Fibroblast of lung (primary cell): Measurements from ENCODE around the gene BMP4. TPM values are rescaled to one million over a fixed set of nuclear protein-coding genes. Genes with fewer than 3 reads are reported as not detected.

Experiments
- DNase-seq, 2 donors: peaks; one replicate each; pipeline versions ENCODE4 v3.0.0 to v3.0.0-alpha.2; 2010; ENCODE audit warnings: low read depth in 2 of 2
- H2AFZ ChIP-seq: 2 replicates; pipeline ENCODE4 v1.5.1; 2012; ENCODE audit warnings: low read length, control low read depth, inconsistent platforms
- H3K27ac ChIP-seq: 2 replicates; pipeline ENCODE4 v1.5.1; 2011; ENCODE audit warnings: low read length, control low read depth; ENCODE audit not compliant: insufficient read depth
- H3K27me3 ChIP-seq: 2 replicates; pipeline ENCODE4 v1.5.1; 2011; ENCODE audit warnings: mild to moderate bottlenecking, low read length; ENCODE audit not compliant: control insufficient read depth, insufficient read depth
- H3K36me3 ChIP-seq: 2 replicates; pipeline ENCODE4 v1.5.1; 2011; ENCODE audit warnings: low read length; ENCODE audit not compliant: control insufficient read depth, insufficient read depth
- H3K4me1 ChIP-seq: 2 replicates; pipeline ENCODE4 v1.5.1; 2011; ENCODE audit warnings: low read length; ENCODE audit not compliant: control insufficient read depth, insufficient read depth; ENCODE audit errors: extremely low read depth
- H3K4me2 ChIP-seq: 2 replicates; pipeline ENCODE4 v1.5.1; 2011; ENCODE audit warnings: low read length, control low read depth; ENCODE audit not compliant: insufficient read depth; ENCODE audit errors: extremely low read depth
- H3K4me3 ChIP-seq, 4 experiments: fragments of 200-600 bp in 1 of 4; sonication (generic) in 1 of 4; replicated peaks in 1 of 4; 2 replicates each; pipeline ENCODE4 v1.5.1; 2011 to 2016; ENCODE audit warnings: low read length in 4 of 4, low read depth in 3 of 4, mild to moderate bottlenecking in 3 of 4, control low read depth in 2 of 4, inconsistent platforms in 1 of 4, mixed read lengths in 1 of 4; ENCODE audit not compliant: insufficient read depth in 1 of 4; ENCODE audit errors: control extremely low read depth in 1 of 4
- H3K79me2 ChIP-seq: 2 replicates; pipeline ENCODE4 v1.5.1; 2012; ENCODE audit warnings: mild to moderate bottlenecking, low read length, inconsistent platforms; ENCODE audit not compliant: control insufficient read depth, insufficient read depth
- H3K9ac ChIP-seq: 2 replicates; pipeline ENCODE4 v1.5.1; 2011; ENCODE audit warnings: mild to moderate bottlenecking, low read length, control low read depth; ENCODE audit not compliant: insufficient read depth
- H3K9me3 ChIP-seq: 2 replicates; pipeline ENCODE4 v1.5.1; 2012; ENCODE audit warnings: low read depth, low read length; ENCODE audit not compliant: control insufficient read depth, insufficient read depth
- H4K20me1 ChIP-seq: 2 replicates; pipeline ENCODE4 v1.5.1; 2011; ENCODE audit warnings: low read length; ENCODE audit not compliant: control insufficient read depth, insufficient read depth; ENCODE audit errors: extremely low read depth
- EZH2 ChIP-seq: IDR thresholded peaks from 2 replicates; pipeline ENCODE4 v1.5.1; 2012; ENCODE audit warnings: low read length, control low read depth, mild to moderate bottlenecking; ENCODE audit errors: missing control alignments
- polyA plus RNA-seq, 2 donors: library from polyadenylated mRNA; depleted of rRNA in 1 of 2; stranded (reverse) in 1 of 2; unstranded in 1 of 2; fragments of >200 nt; gene quantifications; 2 replicates each; pipeline ENCODE4 v1.2.1, GENCODE V29; 2011 to 2012; ENCODE audit warnings: missing spikeins in 1 of 2
- total RNA-seq: library from RNA; depleted of rRNA; stranded (reverse); fragments of >200 nt; gene quantifications from 2 replicates; pipeline ENCODE4 v1.2.1, GENCODE V29; 2014
- TF ChIP-seq, protein P1 (sequence below), 2 donors: IDR thresholded peaks in 1 of 2; conservative IDR thresholded peaks in 1 of 2; 1 replicate in 1 of 2; 2 replicates in 1 of 2; pipeline ENCODE4 v1.5.1; 2011 to 2012; ENCODE audit warnings: low read length in 2 of 2, control low read depth in 1 of 2, inconsistent platforms in 1 of 2, low read depth in 1 of 2, mild to moderate bottlenecking in 1 of 2

Gene BMP4
- total and polyA plus RNA-seq, 2 donors (not counting 1 experiment from before 2014, with no cell fraction given), result 11.4 to 77.5 TPM

DNA sequence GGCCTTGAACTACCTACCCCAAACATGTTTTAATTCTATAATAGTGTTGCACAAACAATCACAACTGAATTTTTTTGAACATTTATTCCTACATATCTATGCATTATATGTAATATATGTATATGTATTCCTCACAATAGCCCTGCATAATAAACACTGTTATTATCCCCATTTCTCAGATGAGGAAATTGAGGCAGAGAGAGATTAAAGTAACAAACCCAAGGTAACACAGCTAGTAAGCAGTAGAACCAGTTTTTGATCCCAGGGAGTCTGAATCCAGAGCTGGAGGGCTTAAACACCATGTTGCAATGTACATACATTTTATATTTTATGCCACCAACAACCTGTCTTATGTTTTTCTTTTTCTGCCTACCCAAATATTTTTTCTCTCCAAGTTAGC is 26.5 kb upstream of the BMP4 start:
- Histone ChIP-seq H3K4me3 (no peak overlapping the region), H4K20me1 (no peaks in the 10 kb centered on the region), H3K27ac (no peak overlapping the region), H3K4me2 (no peak overlapping the region), H3K9me3 (no peaks in the 10 kb centered on the region), H3K79me2 (no peaks in the 10 kb centered on the region), H3K9ac (no peak overlapping the region), H3K4me1 (peaks cover 3% of the 10 kb centered on the region), H2AFZ (no peak overlapping the region), H3K36me3 (no peaks in the 10 kb centered on the region), H3K27me3 (no peaks in the 10 kb centered on the region)
- no peak for DNase-seq
- TF ChIP-seq, protein P1, sequence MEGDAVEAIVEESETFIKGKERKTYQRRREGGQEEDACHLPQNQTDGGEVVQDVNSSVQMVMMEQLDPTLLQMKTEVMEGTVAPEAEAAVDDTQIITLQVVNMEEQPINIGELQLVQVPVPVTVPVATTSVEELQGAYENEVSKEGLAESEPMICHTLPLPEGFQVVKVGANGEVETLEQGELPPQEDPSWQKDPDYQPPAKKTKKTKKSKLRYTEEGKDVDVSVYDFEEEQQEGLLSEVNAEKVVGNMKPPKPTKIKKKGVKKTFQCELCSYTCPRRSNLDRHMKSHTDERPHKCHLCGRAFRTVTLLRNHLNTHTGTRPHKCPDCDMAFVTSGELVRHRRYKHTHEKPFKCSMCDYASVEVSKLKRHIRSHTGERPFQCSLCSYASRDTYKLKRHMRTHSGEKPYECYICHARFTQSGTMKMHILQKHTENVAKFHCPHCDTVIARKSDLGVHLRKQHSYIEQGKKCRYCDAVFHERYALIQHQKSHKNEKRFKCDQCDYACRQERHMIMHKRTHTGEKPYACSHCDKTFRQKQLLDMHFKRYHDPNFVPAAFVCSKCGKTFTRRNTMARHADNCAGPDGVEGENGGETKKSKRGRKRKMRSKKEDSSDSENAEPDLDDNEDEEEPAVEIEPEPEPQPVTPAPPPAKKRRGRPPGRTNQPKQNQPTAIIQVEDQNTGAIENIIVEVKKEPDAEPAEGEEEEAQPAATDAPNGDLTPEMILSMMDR (conservative IDR thresholded peaks at IDR 0.05 in 1 of 2, IDR thresholded peaks at IDR 0.05 in 1 of 2; ENCODE audit: low read depth in 1 of 2, low read length in 2 of 2), result no peak
- no peak for TF ChIP-seq EZH2

GRCh38 chr14:53982546-53982945 is 25.9 kb upstream of the BMP4 start:
- H3K4me2 ChIP-seq, result no peak overlapping the region
- H3K4me1 ChIP-seq, result peaks cover 3% of the 10 kb centered on the region
- no peaks in the 10 kb centered on the region for H3K36me3 ChIP-seq
- no peak overlapping the region for H3K4me3 ChIP-seq
- H3K9me3 ChIP-seq, result no peaks in the 10 kb centered on the region
- H3K27ac ChIP-seq, result no peak overlapping the region
- H3K9ac ChIP-seq, result no peak overlapping the region
- no peaks in the 10 kb centered on the region for H3K27me3 ChIP-seq
- no peaks in the 10 kb centered on the region for H4K20me1 ChIP-seq
- no peaks in the 10 kb centered on the region for H3K79me2 ChIP-seq
- DNase-seq, result no peak
- TF ChIP-seq, protein P1 (conservative IDR thresholded peaks at IDR 0.05 in 1 of 2, IDR thresholded peaks at IDR 0.05 in 1 of 2; ENCODE audit: low read depth in 1 of 2, low read length in 2 of 2), result no peak
- no peak overlapping the region for H2AFZ ChIP-seq

DNA sequence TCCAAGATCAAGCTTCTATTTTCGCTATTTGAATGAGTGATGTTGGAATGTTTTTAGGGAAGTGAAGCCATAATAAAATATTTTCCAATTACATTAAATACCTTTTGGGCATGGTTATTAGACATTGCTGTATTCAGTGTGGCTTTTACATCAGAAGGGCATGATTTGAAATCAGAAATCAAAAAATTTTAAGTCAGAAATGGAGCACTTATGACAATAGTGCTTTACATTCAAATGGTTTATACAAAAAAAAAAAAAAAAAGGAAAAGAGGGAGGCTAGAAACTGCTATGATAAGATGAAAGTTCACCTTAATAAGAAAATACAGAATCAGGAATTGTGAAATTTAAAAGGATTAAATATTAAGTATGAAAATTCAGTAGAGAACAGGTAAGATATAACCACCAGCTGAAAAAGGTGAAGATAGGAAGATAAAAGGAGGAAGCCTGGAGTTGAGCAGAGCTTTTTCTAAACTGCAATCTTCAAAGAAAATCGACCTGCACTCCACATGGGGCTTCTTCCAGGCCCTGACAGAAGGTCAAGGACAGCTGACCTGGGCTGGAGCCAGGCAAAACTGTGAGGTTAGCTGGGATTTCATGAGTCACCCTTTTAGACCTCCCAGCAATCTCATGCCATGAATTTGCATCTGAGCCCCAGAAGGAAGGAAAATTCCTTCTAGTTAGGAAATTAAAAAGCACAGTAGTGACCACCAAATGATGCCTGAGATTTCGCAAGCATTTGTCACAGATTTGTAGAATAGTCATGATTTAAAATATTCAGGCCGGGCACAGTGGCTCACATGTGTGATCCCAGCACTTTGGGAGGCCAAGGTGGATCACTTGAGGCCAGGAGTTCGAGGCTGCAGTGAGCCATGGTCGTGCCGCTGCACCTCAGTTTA is 23.4 kb upstream of the BMP4 start:
- DNase-seq, result peak; percentile 85 to 87
- Histone ChIP-seq H3K9ac (no peak overlapping the region), H3K9me3 (no peaks in the 10 kb centered on the region), H4K20me1 (no peaks in the 10 kb centered on the region), H2AFZ (no peak overlapping the region), H3K4me3 (no peak overlapping the region), H3K27me3 (no peaks in the 10 kb centered on the region), H3K4me1 (peaks cover 3% of the 10 kb centered on the region), H3K36me3 (no peaks in the 10 kb centered on the region), H3K4me2 (no peak overlapping the region), H3K79me2 (no peaks in the 10 kb centered on the region), H3K27ac (no peak overlapping the region)
- TF ChIP-seq, protein P1 (conservative IDR thresholded peaks at IDR 0.05 in 1 of 2, IDR thresholded peaks at IDR 0.05 in 1 of 2; ENCODE audit: low read depth in 1 of 2, low read length in 2 of 2), result no peak
- no peak for TF ChIP-seq EZH2
